ENCODE data around the gene MMRN2.

GRCh38 chr10:86971232-86971991 lies 14.0 kb upstream of the MMRN2 start:
- no peak for TF ChIP-seq REST (IDR thresholded peaks at IDR 0.05; ENCODE audit: insufficient read depth in 1 of 2, low read depth in 2 of 2, low read length in 2 of 2)
- TF ChIP-seq POLR2AphosphoS5 (IDR thresholded peaks at IDR 0.05; ENCODE audit: low read depth, low read length), result no peak
